Measurements from ENCODE around the gene CLC.
"Not testable (repeated sequence)": the region's sequence is repeated elsewhere in the genome, so short reads cannot be mapped to it uniquely, and the experiment has no call there.

Gene CLC

DNA sequence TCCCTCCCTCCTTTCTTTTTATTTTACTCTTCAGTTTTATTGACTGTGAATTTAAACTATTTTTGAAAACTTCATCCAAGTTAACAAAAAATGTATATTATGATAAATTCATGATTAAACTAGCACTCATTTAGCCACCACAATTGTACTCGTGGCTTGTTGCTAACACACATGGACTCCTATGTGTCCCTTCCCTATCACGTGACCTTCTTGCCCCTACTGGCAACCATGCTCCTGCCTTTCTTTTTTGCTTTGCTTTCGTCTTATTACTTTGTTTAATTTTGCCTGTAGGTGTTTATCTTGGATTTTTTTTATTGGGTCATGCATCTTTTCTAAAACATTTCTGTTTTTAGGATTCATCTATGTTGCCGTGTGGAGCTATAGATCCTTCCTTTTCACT, 8.2 kb downstream of the CLC start:
- peak overlapping the region; percentile 63 for H3K27ac ChIP-seq
- TF ChIP-seq, protein P1, sequence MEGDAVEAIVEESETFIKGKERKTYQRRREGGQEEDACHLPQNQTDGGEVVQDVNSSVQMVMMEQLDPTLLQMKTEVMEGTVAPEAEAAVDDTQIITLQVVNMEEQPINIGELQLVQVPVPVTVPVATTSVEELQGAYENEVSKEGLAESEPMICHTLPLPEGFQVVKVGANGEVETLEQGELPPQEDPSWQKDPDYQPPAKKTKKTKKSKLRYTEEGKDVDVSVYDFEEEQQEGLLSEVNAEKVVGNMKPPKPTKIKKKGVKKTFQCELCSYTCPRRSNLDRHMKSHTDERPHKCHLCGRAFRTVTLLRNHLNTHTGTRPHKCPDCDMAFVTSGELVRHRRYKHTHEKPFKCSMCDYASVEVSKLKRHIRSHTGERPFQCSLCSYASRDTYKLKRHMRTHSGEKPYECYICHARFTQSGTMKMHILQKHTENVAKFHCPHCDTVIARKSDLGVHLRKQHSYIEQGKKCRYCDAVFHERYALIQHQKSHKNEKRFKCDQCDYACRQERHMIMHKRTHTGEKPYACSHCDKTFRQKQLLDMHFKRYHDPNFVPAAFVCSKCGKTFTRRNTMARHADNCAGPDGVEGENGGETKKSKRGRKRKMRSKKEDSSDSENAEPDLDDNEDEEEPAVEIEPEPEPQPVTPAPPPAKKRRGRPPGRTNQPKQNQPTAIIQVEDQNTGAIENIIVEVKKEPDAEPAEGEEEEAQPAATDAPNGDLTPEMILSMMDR (conservative IDR thresholded peaks at IDR 0.05), result no peak

DNA sequence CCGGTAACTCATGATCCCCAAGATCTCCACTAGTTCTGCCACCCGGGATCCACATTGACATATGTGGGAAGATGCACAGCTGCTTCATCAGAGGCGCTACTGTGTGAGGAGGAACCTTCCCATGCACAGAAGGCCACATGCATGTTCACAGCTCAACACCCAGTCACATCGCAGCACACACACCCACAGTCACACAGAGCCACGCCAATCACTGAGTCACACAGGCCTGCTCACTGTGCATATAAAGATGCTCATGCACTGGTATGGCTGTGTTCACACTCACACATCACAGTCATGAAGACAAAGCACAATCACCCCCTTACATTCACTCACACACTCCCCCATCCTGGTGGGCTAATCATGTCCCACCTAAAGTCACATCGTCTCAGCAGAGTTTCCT, 9.8 kb downstream of the CLC start:
- TF ChIP-seq, protein P1 (conservative IDR thresholded peaks at IDR 0.05), result no peak
- H3K27ac ChIP-seq, result peak overlapping the region; percentile 63; the same call in 1 of the 2 replicates

DNA sequence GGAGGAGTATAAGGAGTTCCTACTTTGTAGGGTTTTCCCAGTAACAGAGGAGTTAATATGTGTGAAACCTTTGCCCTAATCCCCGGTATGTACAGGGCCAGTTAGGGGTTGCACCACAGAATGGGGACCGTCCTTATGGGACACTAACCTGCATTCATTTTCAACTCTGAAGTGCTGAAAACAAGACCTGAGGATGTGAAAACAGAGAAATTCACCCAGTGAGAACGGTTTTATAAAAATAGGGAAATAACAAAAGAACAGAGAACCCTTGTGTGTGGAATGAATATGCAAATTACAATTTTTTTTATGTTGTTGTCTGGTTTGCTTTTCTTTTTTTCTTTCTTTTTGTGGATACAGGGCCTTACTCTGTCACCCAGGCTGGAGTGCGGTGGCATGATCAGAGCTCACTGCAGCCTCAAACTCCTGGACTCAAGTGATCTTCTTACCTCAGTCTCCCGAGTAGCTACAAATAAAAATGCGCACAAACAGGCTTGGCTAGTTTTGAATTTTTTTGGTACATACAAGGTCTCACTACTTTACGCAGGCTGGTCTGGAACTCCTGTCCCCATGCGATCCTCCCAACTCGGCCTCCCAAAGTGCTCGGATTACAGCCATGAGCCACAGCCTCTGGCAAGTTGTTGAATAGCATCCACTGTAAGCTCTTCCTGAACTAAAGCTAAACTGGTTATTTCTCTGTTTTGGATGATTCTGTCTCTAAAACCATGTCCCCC, 10.6 kb downstream of the CLC start:
- TF ChIP-seq, protein P1 (conservative IDR thresholded peaks at IDR 0.05), result no peak
- H3K27ac ChIP-seq, result peak overlapping the region; percentile 63; the same call in 1 of the 2 replicates

DNA sequence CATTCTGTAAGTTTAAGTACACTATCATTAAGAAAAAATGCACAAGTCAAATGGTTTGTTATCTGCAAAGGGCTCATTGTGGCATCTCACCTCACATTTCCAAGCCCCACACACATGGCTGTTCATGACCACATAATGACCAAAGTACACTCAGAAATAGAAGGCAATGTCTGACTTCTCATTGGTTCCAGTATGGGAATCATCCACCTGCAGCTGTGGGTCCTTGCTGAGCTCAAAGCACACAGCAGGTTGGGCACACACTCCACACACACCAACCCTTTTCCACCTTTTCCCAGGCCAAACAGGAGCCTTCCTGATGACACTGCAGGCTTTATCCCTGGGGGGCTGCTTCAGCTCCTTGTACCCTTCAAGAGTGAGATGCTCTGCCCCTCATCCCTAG, 11.8 kb downstream of the CLC start:
- TF ChIP-seq, protein P1 (conservative IDR thresholded peaks at IDR 0.05), result no peak
- no peak overlapping the region for H3K27ac ChIP-seq

DNA sequence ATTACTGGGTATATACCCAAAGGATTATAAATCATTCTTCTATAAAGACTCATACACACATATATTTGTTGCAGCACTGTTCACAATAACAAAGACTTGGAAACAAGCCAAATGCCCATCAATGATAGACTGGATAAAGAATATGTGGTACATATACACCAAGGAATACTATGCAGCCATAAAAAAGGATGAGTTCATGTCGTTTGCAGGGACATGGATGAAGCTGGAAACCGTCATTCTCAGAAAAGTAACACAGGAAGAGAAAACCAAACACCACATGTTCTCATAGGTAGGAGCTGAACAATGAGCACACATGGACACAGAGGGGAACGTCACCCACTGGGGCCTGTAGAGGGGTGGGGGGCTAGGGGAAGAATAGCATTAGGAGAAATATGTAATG, 17.7 kb downstream of the CLC start:
- not testable (repeated sequence) for H3K27ac ChIP-seq

DNA sequence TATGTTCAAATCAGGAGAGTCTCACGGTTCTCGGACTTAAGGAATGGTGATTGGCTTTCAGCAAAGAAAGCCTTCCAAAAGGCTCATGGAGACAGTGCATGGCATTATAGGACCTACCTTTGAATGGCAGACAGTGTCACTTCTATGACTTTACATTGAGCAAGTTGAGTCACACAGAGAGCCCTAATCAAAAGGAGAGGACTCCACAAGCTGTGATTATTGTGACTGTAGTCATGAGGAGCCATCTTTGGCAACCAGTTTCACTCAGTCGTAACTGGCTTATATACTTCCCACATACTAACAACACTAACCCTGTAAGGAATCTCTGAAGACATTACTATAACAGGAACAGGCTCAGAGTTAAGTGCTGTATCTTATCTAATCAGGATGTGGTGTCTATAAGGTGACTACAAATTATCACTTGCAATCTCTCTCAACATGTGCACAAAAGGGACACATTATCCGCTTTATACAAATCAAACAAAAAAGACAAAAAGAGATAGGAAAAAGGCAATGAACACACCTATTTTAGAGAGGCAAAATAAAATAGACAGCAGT, 27.4 kb downstream of the CLC start:
- TF ChIP-seq, protein P1 (conservative IDR thresholded peaks at IDR 0.05), result no peak
- no peak overlapping the region for H3K27ac ChIP-seq

DNA sequence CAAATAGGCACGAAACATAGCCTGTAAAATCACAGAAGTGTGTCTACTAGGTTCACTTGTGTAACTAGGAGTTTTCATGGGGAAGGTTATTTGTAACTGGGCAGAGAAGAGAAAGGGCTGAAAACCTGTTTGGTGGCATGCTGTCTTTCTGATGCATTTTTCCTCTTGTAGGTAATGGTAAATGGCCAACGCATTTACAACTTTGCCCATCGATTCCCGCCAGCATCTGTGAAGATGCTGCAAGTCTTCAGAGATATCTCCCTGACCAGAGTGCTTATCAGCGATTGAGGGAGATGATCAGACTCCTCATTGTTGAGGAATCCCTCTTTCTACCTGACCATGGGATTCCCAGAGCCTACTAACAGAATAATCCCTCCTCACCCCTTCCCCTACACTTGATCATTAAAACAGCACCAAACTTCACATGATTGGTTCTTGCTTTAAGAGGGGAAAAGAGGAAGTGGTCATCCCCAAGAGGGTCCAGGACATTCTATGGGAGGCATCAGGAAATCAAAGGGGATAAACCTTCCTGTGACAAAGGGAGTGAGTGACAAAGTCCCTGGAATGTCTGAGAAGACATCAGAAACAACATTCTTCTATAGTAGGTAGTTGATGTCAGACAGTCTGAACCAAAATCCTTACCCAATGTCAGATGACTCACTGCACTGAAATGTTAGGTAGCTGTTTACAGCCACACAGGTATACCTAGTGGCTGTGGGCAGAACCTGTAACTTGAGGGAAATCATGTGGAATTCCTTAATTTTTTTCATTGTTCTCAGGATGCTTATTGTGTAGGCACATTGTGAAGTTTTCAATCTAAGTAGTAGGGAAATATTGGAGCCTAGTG, 28.6 kb downstream of the CLC start:
- H3K27ac ChIP-seq, result no peak overlapping the region; the same call in 1 of the 2 replicates
- TF ChIP-seq, protein P1 (conservative IDR thresholded peaks at IDR 0.05), result no peak

All from VCaP (cell line).